ENCODE measurements around the gene CYP20A1. TPM values are rescaled to one million over a fixed set of nuclear protein-coding genes. Genes with fewer than 3 reads are reported as not detected.

Gene CYP20A1
- total RNA-seq, 1 experiment from 2014 or later: 15.3 TPM

Other genes with a start within 250 kb of the CYP20A1 start
- gene NBEAL1, start 224.1 kb upstream of the CYP20A1 start, total RNA-seq (2014; rRNA removed; shearing (Covaris generic)): 3.8 and 5.4 TPM in 2 replicates
- gene ABI2, start 89.4 kb downstream of the CYP20A1 start, total RNA-seq (2014; rRNA removed; shearing (Covaris generic)): 31.4 and 31.8 TPM in 2 replicates

Measured in H4 (cell line).